ENCODE data around the gene KLF6.

Gene KLF6

GRCh38 chr10:3750854-3751253 is 34.2 kb downstream of the KLF6 start:
- Histone ChIP-seq H3K4me3 (ENCODE audit: low read length) (no peak overlapping the region), H3K9ac (ENCODE audit: low read length) (no peak overlapping the region), H2AFZ (ENCODE audit: low read depth, low read length) (no peak overlapping the region), H3K27me3 (ENCODE audit: low read depth, low read length) (no peaks in the 10 kb centered on the region), H3K9me3 (ENCODE audit: insufficient read depth, low read length) (no peaks in the 10 kb centered on the region), H4K20me1 (ENCODE audit: insufficient read depth, low read length) (no peaks in the 10 kb centered on the region), H3K4me1 (ENCODE audit: low read length) (peaks cover 2% of the 10 kb centered on the region; the same call in 1 of the 2 replicates), H3K27ac (ENCODE audit: low read length) (no peak overlapping the region), H3K79me2 (ENCODE audit: low read length) (no peaks in the 10 kb centered on the region), H3K36me3 (replicated peaks; ENCODE audit: low read depth, low read length) (no peaks in the 10 kb centered on the region), H3K4me2 (ENCODE audit: low read length) (no peak overlapping the region)
- no peak for TF ChIP-seq EZH2phosphoT487 (IDR thresholded peaks at IDR 0.05; ENCODE audit: low read depth)
- no peak for TF ChIP-seq CTCF (IDR thresholded peaks at IDR 0.05; ENCODE audit: low read depth, low read length)

GRCh38 chr10:3750006-3750816 is 34.8 kb downstream of the KLF6 start:
- Histone ChIP-seq H3K27ac (ENCODE audit: low read length) (no peak overlapping the region), H2AFZ (ENCODE audit: low read depth, low read length) (peak overlapping the region; percentile 31; the same call in 1 of the 2 replicates), H3K27me3 (ENCODE audit: low read depth, low read length) (no peaks in the 10 kb centered on the region), H3K4me2 (ENCODE audit: low read length) (no peak overlapping the region), H3K4me3 (ENCODE audit: low read length) (no peak overlapping the region), H3K9me3 (ENCODE audit: insufficient read depth, low read length) (no peaks in the 10 kb centered on the region), H4K20me1 (ENCODE audit: insufficient read depth, low read length) (no peaks in the 10 kb centered on the region), H3K36me3 (replicated peaks; ENCODE audit: low read depth, low read length) (no peaks in the 10 kb centered on the region), H3K4me1 (ENCODE audit: low read length) (no peaks in the 10 kb centered on the region), H3K79me2 (ENCODE audit: low read length) (no peaks in the 10 kb centered on the region), H3K9ac (ENCODE audit: low read length) (no peak overlapping the region)
- TF ChIP-seq CTCF (IDR thresholded peaks at IDR 0.05; ENCODE audit: low read depth, low read length) = no peak
- TF ChIP-seq EZH2phosphoT487 (IDR thresholded peaks at IDR 0.05; ENCODE audit: low read depth) = no peak

GRCh38 chr10:3749600-3749999 is 35.4 kb downstream of the KLF6 start:
- Histone ChIP-seq H3K4me1 (ENCODE audit: low read length) (no peaks in the 10 kb centered on the region), H4K20me1 (ENCODE audit: insufficient read depth, low read length) (no peaks in the 10 kb centered on the region), H3K4me2 (ENCODE audit: low read length) (no peak overlapping the region), H3K4me3 (ENCODE audit: low read length) (no peak overlapping the region), H3K9me3 (ENCODE audit: insufficient read depth, low read length) (no peaks in the 10 kb centered on the region), H3K79me2 (ENCODE audit: low read length) (no peaks in the 10 kb centered on the region), H2AFZ (ENCODE audit: low read depth, low read length) (peak overlapping the region; percentile 31; the same call in 1 of the 2 replicates), H3K36me3 (replicated peaks; ENCODE audit: low read depth, low read length) (no peaks in the 10 kb centered on the region), H3K27me3 (ENCODE audit: low read depth, low read length) (no peaks in the 10 kb centered on the region), H3K9ac (ENCODE audit: low read length) (no peak overlapping the region), H3K27ac (ENCODE audit: low read length) (no peak overlapping the region)
- TF ChIP-seq EZH2phosphoT487 (IDR thresholded peaks at IDR 0.05; ENCODE audit: low read depth) (no peak), CTCF (IDR thresholded peaks at IDR 0.05; ENCODE audit: low read depth, low read length) (no peak)

- no peaks in the 10 kb centered on the region for H3K9me3 ChIP-seq (ENCODE audit: insufficient read depth, low read length)
- no peak overlapping the region for H2AFZ ChIP-seq (ENCODE audit: low read depth, low read length)
- no peaks in the 10 kb centered on the region for H4K20me1 ChIP-seq (ENCODE audit: insufficient read depth, low read length)
- no peaks in the 10 kb centered on the region for H3K79me2 ChIP-seq (ENCODE audit: low read length)
- TF ChIP-seq EZH2phosphoT487 (IDR thresholded peaks at IDR 0.05; ENCODE audit: low read depth) = no peak
- no peak for TF ChIP-seq CTCF (IDR thresholded peaks at IDR 0.05; ENCODE audit: low read depth, low read length)
- H3K4me2 ChIP-seq (ENCODE audit: low read length) = no peak overlapping the region
- no peak overlapping the region for H3K27ac ChIP-seq (ENCODE audit: low read length)
- H3K27me3 ChIP-seq (ENCODE audit: low read depth, low read length) = no peaks in the 10 kb centered on the region
- H3K4me1 ChIP-seq (ENCODE audit: low read length) = no peaks in the 10 kb centered on the region
- H3K4me3 ChIP-seq (ENCODE audit: low read length) = no peak overlapping the region
- H3K36me3 ChIP-seq (replicated peaks; ENCODE audit: low read depth, low read length) = no peaks in the 10 kb centered on the region
- H3K9ac ChIP-seq (ENCODE audit: low read length) = no peak overlapping the region
These were observed 36.0 kb downstream of the KLF6 start for GRCh38 chr10:3749011-3749410.
